Small intestine (tissue), 7 donors: ENCODE measurements around the gene ADPRH. TPM values are rescaled to one million over a fixed set of nuclear protein-coding genes. Genes with fewer than 3 reads are reported as not detected.
"Not testable (repeated sequence)": the region's sequence is repeated elsewhere in the genome, so short reads cannot be mapped to it uniquely, and the experiment has no call there.

Experiments used
- DNase-seq, 2 donors: peaks; one replicate each; pipeline versions ENCODE4 v3.0.0 to v3.0.0-alpha.2; 2013
- FAIRE-seq: peaks from 2 replicates; lab custom pipeline; 2012; peaks lifted over from hg19 to GRCh38; lab: Jason Lieb, UNC
- H3K27ac ChIP-seq, 3 donors: one replicate each; pipeline ENCODE4 v1.5.1; 2013; ENCODE audit warnings: low read length in 2 of 3, mild to moderate bottlenecking in 2 of 3, control low read depth in 1 of 3, inconsistent platforms in 1 of 3, low read depth in 1 of 3, moderate library complexity in 1 of 3
- H3K27me3 ChIP-seq, 3 donors: one replicate each; pipeline ENCODE4 v1.6.1; 2013; ENCODE audit warnings: low read length in 3 of 3, inconsistent platforms in 1 of 3; ENCODE audit not compliant: control insufficient read depth in 3 of 3, insufficient read depth in 3 of 3
- H3K36me3 ChIP-seq, 3 donors: one replicate each; pipeline ENCODE4 v1.6.1; 2013; ENCODE audit warnings: low read length in 3 of 3, inconsistent platforms in 1 of 3, low read depth in 1 of 3, mild to moderate bottlenecking in 1 of 3, moderate library complexity in 1 of 3; ENCODE audit not compliant: control insufficient read depth in 3 of 3, insufficient read depth in 2 of 3
- H3K4me1 ChIP-seq, 3 donors: one replicate each; pipeline ENCODE4 v1.6.1; 2013; ENCODE audit warnings: low read length in 2 of 3, inconsistent platforms in 1 of 3, low read depth in 1 of 3, mild to moderate bottlenecking in 1 of 3, moderate library complexity in 1 of 3; ENCODE audit not compliant: control insufficient read depth in 3 of 3, insufficient read depth in 2 of 3
- H3K4me3 ChIP-seq, 3 donors: one replicate each; pipeline ENCODE4 v1.5.1; 2013; ENCODE audit warnings: low read length in 3 of 3, control low read depth in 1 of 3, inconsistent platforms in 1 of 3, low read depth in 1 of 3, mild to moderate bottlenecking in 1 of 3, moderate library complexity in 1 of 3
- H3K9me3 ChIP-seq, 2 donors: one replicate each; pipeline ENCODE4 v1.6.1; 2013; ENCODE audit warnings: low read depth in 1 of 2, low read length in 1 of 2; ENCODE audit not compliant: control insufficient read depth in 2 of 2, insufficient read depth in 1 of 2
- WGBS, 3 donors: extraction: QIAGEN DNeasy Blood & Tissue Kit; methylation state at CpG; one replicate each; pipeline ENCODE4 v1.1.7; 2013; 5-methylcytosine and 5-hydroxymethylcytosine counted together
- polyA plus RNA-seq, 4 donors: library from polyadenylated mRNA; stranded (reverse) in 3 of 4; unstranded in 1 of 4; fragments of 200-250 nt in 3 of 4; fragments of 120-200 nt in 1 of 4; gene quantifications; one replicate each; pipeline versions ENCODE4 v1.2.1 to v1.2.3, GENCODE V29; 2013
- donor health status: healthy with polysubstance abuse.
- donor health status: control.
- donor health status: control.
- donor health status: Bipolar disorder and iron deficiency.
- donor health status: healthy.

ADPRH gene
- polyA plus RNA-seq, 4 donors, result 0.89 to 5.4 (median 2.1) TPM

DNA sequence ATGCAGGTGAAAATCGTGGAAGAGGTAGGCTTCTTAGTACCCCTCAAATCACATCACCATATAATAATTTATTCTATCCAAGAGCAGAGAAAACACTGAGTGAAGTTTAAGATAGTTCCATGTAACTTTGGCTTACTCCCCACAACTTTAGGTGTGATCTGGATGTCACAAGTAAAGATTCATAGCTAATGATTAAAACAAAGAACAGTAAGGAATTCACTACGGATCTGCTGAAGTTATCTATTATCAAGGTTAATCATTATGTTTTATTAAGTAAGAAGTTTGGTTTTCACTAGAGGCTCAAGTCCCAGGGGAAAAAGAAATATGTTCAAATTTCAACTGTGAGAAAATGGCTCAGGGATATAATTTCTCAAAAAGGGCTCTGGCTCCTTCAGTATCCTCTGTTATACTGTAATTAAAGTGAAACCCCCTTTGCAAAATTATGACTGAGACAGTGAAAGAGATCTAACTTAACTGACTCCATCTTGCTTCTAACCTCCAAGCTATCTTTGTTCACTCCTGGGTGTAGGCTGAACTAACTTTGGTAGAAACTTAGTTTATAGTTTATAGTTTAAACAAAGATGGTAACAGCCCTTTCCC is 37.0 kb upstream of the ADPRH start:
- no peaks in the 10 kb centered on the region for H3K36me3 ChIP-seq
- FAIRE-seq, result no peak
- H3K27me3 ChIP-seq, result no peaks in the 10 kb centered on the region
- peaks cover 0 to 8% of the 10 kb centered on the region in 2 donors for H3K9me3 ChIP-seq
- DNase-seq, result no peak
- H3K4me1 ChIP-seq, result no peaks in the 10 kb centered on the region
- 37 to 53% (median 38%) methylated on average over 2 of the region's 2 CpGs for WGBS, 3 donors
- no peak overlapping the region for H3K4me3 ChIP-seq
- no peak overlapping the region for H3K27ac ChIP-seq

DNA sequence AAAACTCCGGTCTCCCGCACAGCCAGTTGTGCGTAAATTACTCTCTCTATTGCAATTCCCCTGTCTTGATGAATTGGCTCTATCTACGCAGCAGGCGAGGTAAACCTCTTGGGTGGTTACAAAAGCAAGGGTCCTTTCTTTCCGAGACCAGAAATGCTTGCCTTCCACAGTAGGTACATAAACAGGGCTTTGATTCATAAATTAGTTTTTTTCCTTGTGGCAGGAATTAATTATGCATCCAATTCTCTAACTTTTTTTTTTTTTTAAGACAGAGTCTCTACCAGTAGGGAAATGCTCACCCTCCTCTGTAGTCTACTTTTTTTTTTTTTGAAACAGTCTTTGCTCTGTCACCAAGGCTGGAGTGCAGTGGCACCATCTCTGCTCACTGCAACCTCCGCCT is 36.1 kb upstream of the ADPRH start:
- no peak overlapping the region for H3K4me3 ChIP-seq
- DNase-seq (no peak), FAIRE-seq (no peak)
- WGBS, 3 donors, result 84 to 94% (median 90%) methylated on average over 7 of the region's 7 CpGs
- H3K9me3 ChIP-seq, result peaks cover 0 to 8% of the 10 kb centered on the region in 2 donors
- no peaks in the 10 kb centered on the region for H3K4me1 ChIP-seq
- no peaks in the 10 kb centered on the region for H3K36me3 ChIP-seq
- no peak overlapping the region for H3K27ac ChIP-seq
- no peaks in the 10 kb centered on the region for H3K27me3 ChIP-seq

GRCh38 chr3:119547227-119547626 is 32.1 kb upstream of the ADPRH start:
- FAIRE-seq, result no peak
- no peak overlapping the region for H3K4me3 ChIP-seq
- 70 to 94% (median 76%) methylated on average over 1 of the region's 1 CpG for WGBS, 3 donors

DNA sequence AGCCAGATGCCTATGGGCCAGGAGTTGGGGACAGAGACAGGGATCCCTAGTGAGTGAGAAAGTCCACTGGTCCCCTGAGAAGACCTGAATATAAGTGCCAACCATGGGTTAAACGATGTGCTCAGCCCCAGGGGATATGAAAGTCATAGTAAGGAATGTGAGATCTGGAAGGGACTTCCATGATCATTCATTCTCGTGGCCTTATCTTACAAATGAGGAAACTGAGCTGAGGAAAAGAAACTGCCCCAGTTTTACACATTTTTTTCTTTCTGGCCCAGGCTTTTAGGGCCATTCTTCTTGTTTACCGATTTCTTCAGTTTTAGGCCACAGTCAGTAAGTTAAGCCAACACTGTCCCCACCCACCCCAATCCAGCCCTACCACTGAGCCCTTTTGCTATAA is 31.0 kb upstream of the ADPRH start:
- DNase-seq, result no peak
- FAIRE-seq, result no peak
- no peaks in the 10 kb centered on the region for H3K27me3 ChIP-seq
- no peaks in the 10 kb centered on the region for H3K4me1 ChIP-seq
- no peaks in the 10 kb centered on the region for H3K36me3 ChIP-seq
- H3K27ac ChIP-seq, result no peak overlapping the region
- no peak overlapping the region for H3K4me3 ChIP-seq
- WGBS, 3 donors, result 52 to 73% (median 70%) methylated on average over 3 of the region's 3 CpGs
- peaks cover 0 to 2% of the 10 kb centered on the region in 2 donors for H3K9me3 ChIP-seq

More at GRCh38 chr3:119547227-119547626, 32.1 kb upstream of the ADPRH start:
- DNase-seq, result no peak
- peaks cover 0 to 8% of the 10 kb centered on the region in 2 donors for H3K9me3 ChIP-seq
- H3K4me1 ChIP-seq, result no peaks in the 10 kb centered on the region
- H3K27me3 ChIP-seq, result no peaks in the 10 kb centered on the region
- no peaks in the 10 kb centered on the region for H3K36me3 ChIP-seq
- no peak overlapping the region for H3K27ac ChIP-seq

- Histone ChIP-seq H3K27me3 (no peaks in the 10 kb centered on the region), H3K4me3 (no peak overlapping the region), H3K27ac (no peak overlapping the region), H3K36me3 (no peaks in the 10 kb centered on the region), H3K4me1 (no peaks in the 10 kb centered on the region), H3K9me3 (no peaks in the 10 kb centered on the region)
- WGBS, 3 donors, result 88 to 93% (median 92%) methylated on average over 9 of the region's 9 CpGs
- no peak for DNase-seq
- FAIRE-seq, result no peak
These were observed 28.9 kb upstream of the ADPRH start for GRCh38 chr3:119550192-119550910.

GRCh38 chr3:119551598-119551997 is 27.7 kb upstream of the ADPRH start:
- DNase-seq (no peak), FAIRE-seq (no peak)
- no peaks in the 10 kb centered on the region for H3K36me3 ChIP-seq
- H3K27ac ChIP-seq, result no peak overlapping the region
- H3K9me3 ChIP-seq, result no peaks in the 10 kb centered on the region
- H3K4me1 ChIP-seq, result no peaks in the 10 kb centered on the region
- H3K4me3 ChIP-seq, result no peak overlapping the region
- H3K27me3 ChIP-seq, result no peaks in the 10 kb centered on the region
- WGBS, 3 donors, result 89 to 94% (median 92%) methylated on average over 5 of the region's 5 CpGs

GRCh38 chr3:119552928-119553327 is 26.4 kb upstream of the ADPRH start:
- H3K4me3 ChIP-seq, H3K36me3 ChIP-seq, FAIRE-seq, DNase-seq, H3K27me3 ChIP-seq, H3K9me3 ChIP-seq, H3K4me1 ChIP-seq, H3K27ac ChIP-seq: not testable (repeated sequence)
- 89 to 94% (median 90%) methylated on average over 6 of the region's 6 CpGs for WGBS, 3 donors

DNA sequence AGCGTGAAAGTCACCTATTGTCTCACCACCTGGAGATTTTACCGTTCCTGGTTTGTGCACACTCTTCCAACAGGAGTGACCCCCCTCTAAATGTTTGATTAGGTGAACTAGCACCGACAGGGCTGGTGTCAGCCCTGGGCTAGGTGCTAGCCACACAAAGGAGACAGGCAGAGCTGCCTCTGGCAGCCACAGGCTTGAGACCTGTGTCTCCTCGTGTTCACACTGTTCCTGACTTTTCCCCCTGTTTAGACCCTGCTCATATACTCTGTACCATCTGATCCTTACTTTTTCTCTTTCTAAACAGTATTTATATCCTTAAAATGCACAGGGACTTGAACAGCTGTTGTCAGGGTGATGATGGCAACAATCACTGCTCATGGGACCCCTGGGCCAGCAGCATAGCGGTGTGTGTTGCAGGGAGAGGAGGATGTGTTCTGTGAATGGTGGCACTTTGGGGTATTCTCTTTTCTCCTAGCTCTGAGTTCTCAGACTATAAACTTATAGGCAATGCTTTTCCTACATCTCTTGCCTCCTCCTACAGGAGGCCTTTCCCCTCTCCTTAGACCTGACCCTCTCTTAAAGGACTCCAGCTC is 25.4 kb upstream of the ADPRH start:
- no peak overlapping the region for H3K4me3 ChIP-seq
- DNase-seq, result no peak
- WGBS, 3 donors, result 57 to 63% (median 57%) methylated on average over 5 of the region's 5 CpGs
- no peaks in the 10 kb centered on the region for H3K36me3 ChIP-seq
- no peaks in the 10 kb centered on the region for H3K27me3 ChIP-seq
- H3K27ac ChIP-seq, result no peak overlapping the region
- no peaks in the 10 kb centered on the region for H3K9me3 ChIP-seq
- no peak for FAIRE-seq
- no peaks in the 10 kb centered on the region for H3K4me1 ChIP-seq
